HG03575 (cell line): Measurements from ENCODE around the gene PTX4.

Experiments
- ATAC-seq: cut with Tn5 transposase; IDR thresholded peaks from one replicate; pipeline ENCODE4 v1.9.1; 2021; ENCODE audit not compliant: unreplicated experiment, insufficient number of reproducible peaks, low FRiP score; ENCODE audit errors: extremely low read depth

Gene PTX4

GRCh38 chr16:1439058-1439698 lies 49.6 kb downstream of the PTX4 start:
- ATAC-seq, result no peak

- no peak for ATAC-seq
Measured at GRCh38 chr16:1438229-1439057, 50.3 kb downstream of the PTX4 start.

GRCh38 chr16:1437606-1438005 lies 51.1 kb downstream of the PTX4 start:
- ATAC-seq, result no peak

GRCh38 chr16:1436731-1437355 lies 51.9 kb downstream of the PTX4 start:
- ATAC-seq, result no peak

GRCh38 chr16:1435921-1436697 lies 52.6 kb downstream of the PTX4 start:
- ATAC-seq, result no peak
